Islet of Langerhans (tissue), 1 donor: Measurements from ENCODE around the gene KIAA1958.
"Not testable (repeated sequence)": the region's sequence is repeated elsewhere in the genome, so short reads cannot be mapped to it uniquely, and the experiment has no call there.

Experiments used
- FAIRE-seq: peaks from one replicate; lab custom pipeline; 2011; peaks lifted over from hg19 to GRCh38; lab: Jason Lieb, UNC

Gene KIAA1958

DNA sequence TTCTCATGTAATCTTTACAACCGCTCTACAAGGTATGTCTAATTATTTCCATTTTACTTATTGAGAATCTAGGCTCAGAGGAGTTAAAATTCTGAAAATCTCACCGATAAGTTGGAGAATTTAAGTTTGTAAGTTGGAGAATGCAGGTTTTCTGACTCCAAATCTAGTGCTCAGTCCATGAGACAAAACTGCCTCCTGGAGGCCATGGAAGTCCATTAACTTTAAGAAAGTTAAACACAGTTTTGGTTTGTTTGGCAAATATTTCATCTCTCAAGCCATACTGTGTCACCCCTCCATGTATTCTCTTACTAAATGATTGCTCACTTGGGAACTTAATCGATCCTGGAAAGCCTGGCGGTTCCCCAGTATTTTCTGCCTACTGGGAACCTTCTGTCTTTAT, 178.7 kb downstream of the KIAA1958 start:
- no peak for FAIRE-seq

GRCh38 chr9:112669326-112669725, 182.7 kb downstream of the KIAA1958 start:
- no peak for FAIRE-seq

DNA sequence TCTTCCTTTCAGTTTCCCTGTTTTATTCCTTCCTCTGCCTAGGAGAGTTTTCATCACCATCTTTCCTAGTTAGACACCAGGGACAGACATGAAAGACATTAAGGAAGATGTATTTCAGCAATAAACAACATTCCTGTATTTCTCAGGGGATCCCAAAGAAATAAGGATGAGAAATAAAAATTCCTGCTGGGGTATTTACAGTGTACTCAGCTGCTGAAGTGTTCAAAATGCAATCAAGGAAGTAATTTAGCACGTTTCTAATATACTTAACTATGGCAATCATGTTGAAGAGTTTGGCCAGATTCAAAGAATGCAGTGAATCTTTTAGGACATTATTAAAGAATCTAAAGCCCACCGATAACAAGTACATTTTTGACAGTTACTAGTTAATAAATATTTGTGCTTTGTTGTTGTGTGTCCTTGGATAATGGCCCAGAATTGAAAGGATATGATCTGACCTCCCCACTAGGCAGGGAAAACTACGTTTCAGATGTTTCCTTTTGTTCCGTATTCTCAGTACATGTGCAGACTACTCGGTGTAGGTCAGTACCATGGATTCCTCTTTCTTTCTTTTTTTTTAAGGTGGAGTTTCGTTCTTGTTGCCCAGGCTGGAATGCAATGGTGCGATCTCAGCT, 184.5 kb downstream of the KIAA1958 start:
- FAIRE-seq: no peak

- FAIRE-seq: not testable (repeated sequence)
These were observed 186.6 kb downstream of the KIAA1958 start for GRCh38 chr9:112673221-112673620.

DNA sequence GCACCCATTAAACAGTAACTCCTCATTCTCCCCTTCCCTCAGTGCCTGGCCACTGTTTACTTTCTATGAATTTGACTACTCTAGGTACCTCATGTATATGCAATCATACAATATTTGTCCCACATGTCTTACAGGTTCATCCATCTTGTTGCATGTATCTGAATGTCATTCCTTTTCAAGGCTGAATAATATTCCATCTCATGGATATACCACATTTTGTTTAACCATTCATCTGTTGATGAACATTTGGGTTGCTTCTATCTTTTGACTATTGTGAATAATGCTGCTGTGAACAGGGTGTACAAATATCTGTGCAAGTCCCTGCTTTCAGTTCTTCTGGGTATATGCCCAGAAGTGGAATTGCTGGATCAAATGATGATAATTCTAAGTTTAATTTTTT, 190.4 kb downstream of the KIAA1958 start:
- FAIRE-seq: no peak

- FAIRE-seq: no peak
These were observed 194.2 kb downstream of the KIAA1958 start for GRCh38 chr9:112680731-112681402.

GRCh38 chr9:112689161-112689740, 202.6 kb downstream of the KIAA1958 start:
- FAIRE-seq: no peak

DNA sequence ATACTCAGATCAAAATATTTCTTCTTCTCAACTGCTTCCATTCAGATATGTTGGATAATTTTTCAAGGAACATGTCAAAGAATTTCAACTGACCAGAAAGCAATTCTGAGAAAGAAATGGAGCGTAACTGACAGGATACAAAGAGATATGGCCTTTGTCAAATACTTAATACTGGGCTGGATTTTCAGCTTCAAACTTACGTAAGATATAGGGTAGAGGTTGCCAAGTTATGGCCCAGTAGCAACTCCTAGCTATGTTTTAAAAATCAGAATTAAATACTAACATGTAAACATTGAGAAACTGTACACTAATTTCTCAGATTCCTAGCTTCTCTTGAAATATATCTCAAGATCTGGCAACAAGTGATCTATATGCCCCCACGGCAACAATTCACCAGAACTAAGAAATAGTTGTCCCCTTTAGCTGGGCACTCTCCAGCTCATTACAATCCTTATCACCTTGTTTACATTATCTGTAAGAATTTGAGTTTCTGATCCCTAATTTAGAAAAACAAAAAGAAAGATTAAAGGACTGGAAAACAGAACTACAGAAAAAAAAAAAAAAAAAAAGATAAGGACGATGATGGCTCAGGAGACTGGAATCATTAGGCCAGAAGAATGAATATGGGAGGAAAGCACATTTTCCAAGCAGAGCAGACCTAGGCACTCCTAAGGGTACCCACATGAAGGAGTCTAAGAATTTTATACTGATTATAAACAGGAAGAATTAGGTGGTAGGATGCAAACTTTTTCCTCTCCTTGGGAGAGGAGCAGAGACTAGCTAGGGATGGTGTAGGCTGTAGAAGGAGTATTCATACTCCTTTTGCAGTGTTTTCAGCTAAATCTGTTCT, 208.3 kb downstream of the KIAA1958 start:
- FAIRE-seq: no peak

DNA sequence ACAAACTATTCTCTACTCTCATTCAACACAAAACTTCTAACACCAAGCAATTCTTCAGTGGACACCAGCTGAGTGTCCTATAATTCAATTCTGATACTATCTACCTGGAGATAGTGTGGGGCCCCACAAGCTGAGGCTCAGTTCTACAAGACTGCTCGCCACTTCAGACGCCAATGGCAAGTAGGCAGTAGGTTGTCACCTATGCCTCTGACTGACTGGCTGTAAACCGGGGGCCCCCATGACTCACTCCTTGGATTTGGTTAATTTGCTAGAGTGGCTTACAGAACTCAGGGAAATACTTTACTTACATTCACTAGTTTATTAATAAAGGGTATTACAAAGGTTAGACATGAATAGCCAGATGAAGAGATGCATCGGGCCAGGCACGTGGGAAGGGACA, 209.8 kb downstream of the KIAA1958 start:
- no peak for FAIRE-seq

DNA sequence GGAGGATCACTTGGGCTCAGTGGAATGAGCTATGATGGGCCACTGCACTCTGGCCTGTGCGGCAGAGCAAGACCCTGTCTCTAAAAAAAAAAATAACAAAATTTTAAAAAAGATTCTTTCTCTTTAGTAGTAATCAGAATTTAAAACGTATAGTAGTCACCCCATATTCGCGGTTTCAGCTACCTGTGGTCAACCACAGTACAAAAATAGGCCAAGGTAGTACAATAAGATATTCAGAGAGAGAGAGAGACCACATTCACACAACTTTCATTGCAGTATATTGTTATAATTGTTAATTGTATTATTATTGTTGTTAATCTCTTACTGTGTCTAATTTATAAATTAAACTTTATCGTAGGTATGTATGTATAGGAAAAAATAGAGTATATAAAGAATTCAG, 212.6 kb downstream of the KIAA1958 start:
- FAIRE-seq: no peak

DNA sequence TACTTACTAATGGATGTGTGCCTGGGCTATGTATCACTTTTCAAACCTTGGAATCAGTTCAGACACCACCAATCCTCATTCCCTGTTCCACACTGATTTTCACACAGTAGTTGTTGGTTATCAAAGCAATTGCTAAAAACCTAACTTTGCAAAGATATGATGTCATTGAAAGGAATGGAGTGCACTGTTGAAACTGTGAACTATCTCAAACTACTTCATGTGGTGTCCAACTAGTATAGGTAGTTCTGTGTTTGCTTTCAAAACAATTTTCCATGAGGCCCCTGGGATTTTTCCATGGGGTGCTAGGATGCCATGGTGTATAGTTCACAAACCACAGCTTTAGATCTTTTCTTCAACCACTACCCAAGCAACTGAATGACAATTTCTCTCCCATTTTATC, 213.5 kb downstream of the KIAA1958 start:
- no peak for FAIRE-seq

GRCh38 chr9:112703304-112703703, 216.7 kb downstream of the KIAA1958 start:
- no peak for FAIRE-seq

DNA sequence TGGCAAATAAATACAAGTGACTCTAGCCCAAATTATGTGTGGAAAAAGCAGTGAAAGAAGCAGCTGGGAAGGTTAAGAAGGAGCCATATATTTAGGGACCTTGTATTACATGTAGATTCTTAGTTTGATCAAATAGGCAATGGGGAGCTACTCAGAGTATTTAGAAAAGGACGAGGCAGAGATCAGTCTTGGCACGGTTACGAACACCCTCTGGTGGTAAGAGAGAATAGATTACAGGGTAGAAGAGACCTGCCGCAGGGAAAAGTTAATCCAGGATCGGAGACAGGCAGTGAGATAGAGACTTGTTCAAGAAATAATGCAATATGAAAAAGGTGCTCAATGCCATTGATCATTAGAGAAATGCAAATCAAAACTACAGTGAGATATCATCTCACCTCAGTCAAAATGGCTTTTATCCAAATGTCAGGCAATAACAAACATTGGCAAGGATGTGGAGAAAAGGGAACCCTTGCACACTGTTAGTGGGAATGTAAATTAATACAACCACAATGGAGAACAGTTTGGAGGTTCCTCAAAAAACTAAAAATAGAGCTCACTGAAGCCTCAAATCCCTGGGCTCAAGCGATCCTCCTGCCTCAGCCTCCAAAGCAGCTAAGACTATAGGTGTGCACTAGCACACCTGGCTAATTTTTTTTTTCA, 219.3 kb downstream of the KIAA1958 start:
- FAIRE-seq: peak; percentile 89

- peak; percentile 45 for FAIRE-seq
These were observed 224.5 kb downstream of the KIAA1958 start for GRCh38 chr9:112711050-112711689.

DNA sequence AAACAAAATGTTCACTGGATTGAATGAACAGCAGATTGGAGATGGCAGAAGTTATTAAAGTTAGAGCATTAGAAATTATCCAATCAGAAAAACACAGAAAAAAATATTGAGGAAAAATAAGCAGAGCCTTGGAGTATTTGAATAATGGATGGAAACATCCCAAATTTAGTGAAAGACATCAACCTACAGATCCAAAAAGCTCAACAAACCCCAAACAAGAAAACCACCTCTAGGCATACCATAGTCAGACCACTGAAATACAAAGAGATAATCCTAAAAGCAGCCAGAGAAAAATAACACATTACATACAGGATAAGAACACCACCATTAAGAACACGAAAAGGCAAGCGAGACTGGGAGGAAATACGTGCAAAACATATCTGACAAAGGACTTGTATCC, 226.1 kb downstream of the KIAA1958 start:
- FAIRE-seq: no peak

DNA sequence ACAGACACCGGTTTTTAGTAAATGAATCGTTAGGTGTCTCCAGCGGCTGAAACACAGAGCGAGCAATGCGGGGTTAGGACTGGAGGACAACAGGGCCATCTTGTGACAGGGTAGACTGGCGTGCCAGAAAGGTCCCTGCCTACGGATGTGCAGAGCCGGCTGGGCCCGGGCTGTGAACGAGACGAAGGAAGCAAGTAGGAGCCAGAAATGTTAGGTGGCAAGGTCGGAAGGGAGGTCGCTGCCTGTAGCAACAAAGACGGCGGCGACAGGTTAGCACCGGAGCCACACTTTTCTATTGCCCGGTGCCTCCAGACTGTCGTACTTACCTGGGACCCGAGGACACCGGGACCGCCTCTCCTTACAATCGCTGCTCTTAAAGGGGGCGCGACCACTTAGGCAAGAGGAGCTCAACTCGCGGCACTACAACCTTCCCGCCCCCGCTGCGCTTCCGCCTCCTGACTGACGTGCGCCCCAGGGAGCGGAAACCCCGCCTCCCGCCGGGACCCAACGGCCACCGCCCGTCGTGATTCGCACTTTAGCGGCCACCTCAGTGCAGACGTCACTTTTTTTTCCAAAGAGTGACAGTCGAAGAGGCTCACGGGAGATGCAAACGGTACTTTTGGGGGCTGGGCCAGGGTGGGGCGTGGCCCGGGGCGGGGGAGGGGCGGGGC, 231.2 kb downstream of the KIAA1958 start, which contains the start of gene INIP:
Gene INIP, minus strand, starts transcription at position 457 of the 671 bp plus-strand sequence. CDS start 1,632 bp downstream, outside the sequence.
- FAIRE-seq: no peak
